ENCODE measurements around the gene TAF5L. TPM values are rescaled to one million over a fixed set of nuclear protein-coding genes. Genes with fewer than 3 reads are reported as not detected.
A peak's percentile ranks its signal among the peaks of the same experiment; 100 is the strongest.

Gene TAF5L
- total and polyA plus RNA-seq, 2 of the 4 experiments (the other 2 are of a cell fraction), result 17.9 to 18.6 TPM

- ChIA-PET POLR2A (ENCODE audit: unreplicated experiment) (no interaction called here), CTCF (no interaction called here)
- H3K4me3 ChIP-seq (ENCODE audit: insufficient read depth, low read depth, low read length), result no peak overlapping the region
- peaks cover 7% of the 10 kb centered on the region; the same call in 1 of the 2 replicates for H3K9me1 ChIP-seq (ENCODE audit: insufficient read depth, low read length)
- no CpG with 5 or more reads among the region's 2 CpGs for WGBS, 2 experiments (ENCODE audit: extremely low coverage in 2 of 2, insufficient read length in 1 of 2)
- in situ Hi-C loops (cut with MboI; ENCODE audit: low sequenced_read_pairs) (no loop called here), dilution Hi-C loops (cut with HindIII; ENCODE audit: low sequenced_read_pairs, unreplicated experiment) (no loop called here), intact Hi-C loops (cut with micrococcal nuclease) (no loop called here)
- H4K20me1 ChIP-seq (ENCODE audit: insufficient read depth, low read length), result no peaks in the 10 kb centered on the region
- no peak overlapping the region for H3K23ac ChIP-seq (ENCODE audit: low read depth, low read length)
- no peak overlapping the region for H2BK20ac ChIP-seq (ENCODE audit: low read depth, low read length)
- H2BK120ac ChIP-seq (ENCODE audit: low read depth, low read length), result no peak overlapping the region
- no peak overlapping the region for H4K8ac ChIP-seq (ENCODE audit: low read depth in 2 of 2, low read length in 2 of 2)
- no peaks in the 10 kb centered on the region for H3K9me3 ChIP-seq (ENCODE audit: control insufficient read depth, insufficient read depth, low read length)
- H3K4me1 ChIP-seq (ENCODE audit: control insufficient read depth, insufficient read depth, low read length), result no peaks in the 10 kb centered on the region; the same call in 1 of the 2 replicates
- H3K79me1 ChIP-seq (ENCODE audit: low read depth in 1 of 2, low read length in 2 of 2), result no peaks in the 10 kb centered on the region; a peak in 1 of 4 replicates
- no TSS peak for BruUV-seq (replicated peaks)
- H3K18ac ChIP-seq (ENCODE audit: low read depth, low read length), result no peak overlapping the region
- H3K4me2 ChIP-seq (ENCODE audit: low read depth, low read length), result no peak overlapping the region
- H2BK5ac ChIP-seq (ENCODE audit: low read depth, low read length, poor library complexity, severe bottlenecking), result no peak overlapping the region
- peak; percentile 4 for DNase-seq
- no peak overlapping the region for H4K5ac ChIP-seq (ENCODE audit: low read depth, low read length)
- no peak overlapping the region for H3K14ac ChIP-seq (replicated peaks; ENCODE audit: low read depth, low read length)
- no peak overlapping the region for H2AK5ac ChIP-seq (ENCODE audit: low read depth, low read length)
- H3K27ac ChIP-seq (ENCODE audit: insufficient read depth, low read length), result no peak overlapping the region
- ATAC-seq (ENCODE audit: low read depth), result no peak
- no peak overlapping the region for H2AK9ac ChIP-seq (replicated peaks; ENCODE audit: low read depth, low read length, poor library complexity)
- no peaks in the 10 kb centered on the region for H3K36me3 ChIP-seq (ENCODE audit: control insufficient read depth, insufficient read depth, low read length)
- H3K4ac ChIP-seq (ENCODE audit: low read depth, low read length), result no peak overlapping the region
- H2AFZ ChIP-seq (replicated peaks; ENCODE audit: low read length, poor library complexity), result no peak overlapping the region
- H4K91ac ChIP-seq (ENCODE audit: insufficient read depth, low read depth, low read length), result no peak overlapping the region
- no peak overlapping the region for H3K56ac ChIP-seq (ENCODE audit: extremely low read depth, insufficient read depth, low read length)
- H3K27me3 ChIP-seq (ENCODE audit: control insufficient read depth, insufficient read depth, low read length), result no peaks in the 10 kb centered on the region
- H2BK15ac ChIP-seq (ENCODE audit: low read depth, low read length), result no peak overlapping the region
- TF ChIP-seq ELK1 (IDR thresholded peaks at IDR 0.05; ENCODE audit: borderline replicate concordance, low read depth, low read length) (no peak), MXI1 (IDR thresholded peaks at IDR 0.05; ENCODE audit: borderline replicate concordance, low read depth, low read length) (no peak), POLR2A (IDR thresholded peaks at IDR 0.05; ENCODE audit: low read depth, low read length) (no peak), RFX5 (IDR thresholded peaks at IDR 0.05; ENCODE audit: low read depth, low read length) (no peak), CTCF (conservative IDR thresholded peaks at IDR 0.05; ENCODE audit: low read depth, low read length) (no peak), RAD21 (IDR thresholded peaks at IDR 0.05; ENCODE audit: low read length) (no peak), NFE2L2 (IDR thresholded peaks at IDR 0.05; ENCODE audit: low read depth, low read length) (no peak), CEBPB (IDR thresholded peaks at IDR 0.05; ENCODE audit: low read depth, low read length) (no peak), MAZ (IDR thresholded peaks at IDR 0.05; ENCODE audit: borderline replicate concordance, low read depth, low read length) (no peak), SMC3 (IDR thresholded peaks at IDR 0.05; ENCODE audit: low read depth, low read length) (no peak), MAFK (IDR thresholded peaks at IDR 0.05; ENCODE audit: low read depth, low read length) (no peak), RCOR1 (IDR thresholded peaks at IDR 0.05; ENCODE audit: insufficient replicate concordance, low read length) (no peak)
- H3K9ac ChIP-seq (ENCODE audit: low read depth, low read length), result no peak overlapping the region
These were observed 40.6 kb downstream of the TAF5L start for GRCh38 chr1:229585338-229585737.
